Activated gamma-delta T cell (primary cell): ENCODE measurements around the gene LMTK3.
A peak's percentile ranks its signal among the peaks of the same experiment; 100 is the strongest.

Source experiments
- DNase-seq: peaks from one replicate; lab custom pipeline; 2025; lab: John Stamatoyannopoulos, UW

The LMTK3 gene

GRCh38 chr19:48446579-48446978, 65.1 kb downstream of the LMTK3 start:
- no peak for DNase-seq

- peak; percentile 56 for DNase-seq
Observed at GRCh38 chr19:48445606-48446481, 65.8 kb downstream of the LMTK3 start, which contains the start of gene GRWD1. Gene GRWD1 (plus strand): TSS chr19:48445983. CDS start chr19:48446006, 23 bp downstream.

GRCh38 chr19:48445256-48445605, 66.4 kb downstream of the LMTK3 start:
- DNase-seq = no peak

GRCh38 chr19:48444936-48445200, 66.8 kb downstream of the LMTK3 start:
- DNase-seq = no peak

GRCh38 chr19:48444129-48444935, 67.3 kb downstream of the LMTK3 start:
- DNase-seq = no peak

- no peak for DNase-seq
Observed at GRCh38 chr19:48443731-48444128, 67.9 kb downstream of the LMTK3 start.

- no peak for DNase-seq
Observed at GRCh38 chr19:48443256-48443655, 68.4 kb downstream of the LMTK3 start.

- DNase-seq = no peak
Observed at GRCh38 chr19:48442116-48443035, 69.3 kb downstream of the LMTK3 start.

GRCh38 chr19:48441360-48442050, 70.1 kb downstream of the LMTK3 start:
- DNase-seq = no peak

GRCh38 chr19:48436586-48436985, 75.0 kb downstream of the LMTK3 start:
- DNase-seq = no peak
